SK-N-SH (cell line): ENCODE results near the gene JMJD1C. TPM values are rescaled to one million over a fixed set of nuclear protein-coding genes. Genes with fewer than 3 reads are reported as not detected.

Experiments used
- CTCF ChIA-PET: fragments of 300-600, 350-600 bp; formaldehyde crosslinking; extraction: SDS; loops from one replicate; lab custom pipeline; 2021; lab: Yijun Ruan, JAX
- POLR2A ChIA-PET: fragments of 350-600 bp; sonication (Branson Sonifier 250); formaldehyde crosslinking; extraction: SDS; loops from one replicate; lab custom pipeline; 2020; ENCODE audit warnings: antibody characterized with exemption, inconsistent platforms; lab: Yijun Ruan, JAX
- DNase-seq: peaks from one replicate; pipeline ENCODE4 v3.0.0; 2012
- H2AFZ ChIP-seq: fragments of 200-600 bp; sonication (generic); 2 replicates; pipeline ENCODE4 v1.8.1; 2016; ENCODE audit warnings: antibody characterized with exemption, mild to moderate bottlenecking, low read depth
- H3F3A ChIP-seq: fragments of 200-600 bp; sonication (generic); replicated peaks from 2 replicates; pipeline ENCODE3; 2016; ENCODE audit warnings: antibody characterized with exemption, mild to moderate bottlenecking; ENCODE audit not compliant: insufficient read depth
- H3K27ac ChIP-seq, 2 experiments: fragments of 200-500 bp in 1 of 2; fragments of 200-600 bp in 1 of 2; sonication (Bioruptor generic) in 1 of 2; sonication (generic), shearing (Covaris generic) in 1 of 2; 2 replicates each; pipeline versions ENCODE4 v1.5.1 to v1.6.1; 2014 to 2016; ENCODE audit warnings: low read depth in 2 of 2, inconsistent platforms in 1 of 2, low read length in 1 of 2, mild to moderate bottlenecking in 1 of 2, mixed read lengths in 1 of 2
- H3K27me3 ChIP-seq: fragments of 200-600 bp; sonication (generic), shearing (Covaris generic); 2 replicates; pipeline ENCODE4 v1.6.1; 2016; ENCODE audit warnings: mixed run types; ENCODE audit not compliant: insufficient read depth
- H3K36me3 ChIP-seq, 2 experiments: fragments of 200-500 bp in 1 of 2; fragments of 200-600 bp in 1 of 2; sonication (Bioruptor generic) in 1 of 2; sonication (generic) in 1 of 2; replicated peaks in 1 of 2; 2 replicates each; pipeline versions ENCODE3 to v1.5.1; 2014 to 2016; ENCODE audit warnings: low read length in 1 of 2, mild to moderate bottlenecking in 1 of 2; ENCODE audit not compliant: insufficient read depth in 2 of 2, control insufficient read depth in 1 of 2
- H3K4me1 ChIP-seq, 2 experiments: fragments of 200-500 bp in 1 of 2; fragments of 200-600 bp in 1 of 2; sonication (Bioruptor generic) in 1 of 2; sonication (generic), shearing (Covaris generic) in 1 of 2; 2 replicates each; pipeline versions ENCODE4 v1.5.1 to v1.6.1; 2014 to 2016; ENCODE audit warnings: low read depth in 1 of 2, low read length in 1 of 2, mixed run types in 1 of 2; ENCODE audit not compliant: insufficient read depth in 2 of 2, control insufficient read depth in 1 of 2
- H3K4me2 ChIP-seq: fragments of 200-600 bp; sonication (generic), shearing (Covaris generic); 2 replicates; pipeline ENCODE4 v1.6.1; 2017; ENCODE audit warnings: mixed run types
- H3K4me3 ChIP-seq, 2 experiments: fragments of 200-500 bp in 1 of 2; fragments of 200-600 bp in 1 of 2; sonication (Bioruptor generic) in 1 of 2; sonication (generic), shearing (Covaris generic) in 1 of 2; 2 replicates each; pipeline versions ENCODE4 v1.5.1 to v1.8.1; 2014 to 2016; ENCODE audit warnings: low read depth in 2 of 2, inconsistent platforms in 1 of 2, low read length in 1 of 2, mild to moderate bottlenecking in 1 of 2, mixed read lengths in 1 of 2, moderate library complexity in 1 of 2
- H3K79me2 ChIP-seq: fragments of 200-600 bp; sonication (generic); 2 replicates; pipeline ENCODE4 v1.8.1; 2017; ENCODE audit warnings: mild to moderate bottlenecking; ENCODE audit not compliant: insufficient read depth
- H3K9ac ChIP-seq: fragments of 200-600 bp; sonication (generic); 2 replicates; pipeline ENCODE4 v1.6.1; 2017; ENCODE audit warnings: mixed run types
- H3K9me2 ChIP-seq: fragments of 200-600 bp; sonication (generic); 2 replicates; pipeline ENCODE4 v1.6.1; 2017; ENCODE audit warnings: mixed run types
- H3K9me3 ChIP-seq: fragments of 200-600 bp; sonication (generic); 2 replicates; pipeline ENCODE4 v1.6.1; 2017; ENCODE audit warnings: mixed run types, mild to moderate bottlenecking, moderate library complexity
- H4K20me1 ChIP-seq: fragments of 200-600 bp; sonication (generic); 2 replicates; pipeline ENCODE4 v1.6.1; 2017; ENCODE audit warnings: mild to moderate bottlenecking, mixed run types; ENCODE audit not compliant: insufficient read depth
- CHD2 ChIP-seq: fragments of 150-350 bp; IDR thresholded peaks from 2 replicates; pipeline ENCODE4 v1.6.1; 2018; ENCODE audit warnings: low read length; ENCODE audit not compliant: partially characterized antibody
- CTCF ChIP-seq: fragments of 200-600 bp; sonication (generic); IDR thresholded peaks from 2 replicates; pipeline ENCODE4 v1.6.1; 2017; ENCODE audit warnings: antibody characterized with exemption, mild to moderate bottlenecking, moderate library complexity
- ELF1 ChIP-seq: IDR thresholded peaks from 2 replicates; pipeline ENCODE4 v1.4.0; 2012
- EP300 ChIP-seq, 2 experiments: IDR thresholded peaks; 2 replicates each; pipeline versions ENCODE4 v1.4.0 to v1.6.1; 2012; ENCODE audit warnings: borderline replicate concordance in 1 of 2, low read depth in 1 of 2, low read length in 1 of 2
- EZH2phosphoT487 ChIP-seq: fragments of 200-600 bp; sonication (generic); IDR thresholded peaks from 2 replicates; pipeline ENCODE4 v1.6.1; 2017; ENCODE audit warnings: low read depth, mixed run types, mild to moderate bottlenecking, antibody characterized with exemption, moderate library complexity, borderline replicate concordance
- FOSL2 ChIP-seq: IDR thresholded peaks from 2 replicates; pipeline ENCODE4 v1.4.0; 2012; ENCODE audit warnings: low read depth, mild to moderate bottlenecking, moderate library complexity, borderline replicate concordance
- FOXJ3 ChIP-seq: sonication (generic); formaldehyde crosslinking; IDR thresholded peaks from 2 replicates; pipeline ENCODE4 v1.5.1; 2020; ENCODE audit warnings: mild to moderate bottlenecking, missing genetic modification reagents
- FOXM1 ChIP-seq: IDR thresholded peaks from 2 replicates; pipeline ENCODE4 v1.4.0; 2012; ENCODE audit warnings: low read depth, mild to moderate bottlenecking
- GABPA ChIP-seq: IDR thresholded peaks from 2 replicates; pipeline ENCODE4 v1.4.0; 2012; ENCODE audit warnings: low read depth, mild to moderate bottlenecking
- GATA2 ChIP-seq: sonication (generic); formaldehyde crosslinking; IDR thresholded peaks from 2 replicates; pipeline ENCODE4 v1.5.0; 2020; ENCODE audit warnings: mild to moderate bottlenecking, missing genetic modification reagents
- POLR2AphosphoS5 ChIP-seq: IDR thresholded peaks from 2 replicates; pipeline ENCODE4 v1.6.1; 2012; ENCODE audit warnings: low read depth, low read length
- YY1 ChIP-seq: IDR thresholded peaks from 2 replicates; pipeline ENCODE4 v1.4.0; 2012; ENCODE audit warnings: low read depth, mild to moderate bottlenecking
- ZBTB33 ChIP-seq: IDR thresholded peaks from 2 replicates; pipeline ENCODE4 v1.4.0; 2012; ENCODE audit warnings: low read depth, borderline replicate concordance
- WGBS: methylation state at CpG from one replicate; pipeline ENCODE4 v1.1.6; 2017; ENCODE audit warnings: low lambda C conversion rate; 5-methylcytosine and 5-hydroxymethylcytosine counted together
- polyA plus RNA-seq, 3 experiments: library from polyadenylated mRNA; depleted of rRNA; stranded (reverse); fragments of >200 nt; gene quantifications; 2 replicates each; pipeline ENCODE4 v1.2.3, GENCODE V29; 2012
- TF ChIP-seq, protein P1 (sequence below): IDR thresholded peaks from 2 replicates; pipeline ENCODE4 v1.6.1; 2012; ENCODE audit warnings: mild to moderate bottlenecking, low read depth, low read length, moderate library complexity
- TF ChIP-seq, protein P2 (sequence below): fragments of 150-350 bp; IDR thresholded peaks from 2 replicates; pipeline ENCODE4 v1.6.1; 2016; ENCODE audit warnings: mild to moderate bottlenecking, low read depth, low read length

Gene JMJD1C
- polyA plus RNA-seq, 1 of the 3 experiments (the other 2 are of a cell fraction): 11.7 TPM

- WGBS: 94% methylated on average over 6 of the region's 6 CpGs
- DNase-seq: no peak
- Histone ChIP-seq H3K4me1 (no peaks in the 10 kb centered on the region), H4K20me1 (no peaks in the 10 kb centered on the region), H3K79me2 (peaks cover 71% of the 10 kb centered on the region), H3K9me3 (no peaks in the 10 kb centered on the region), H2AFZ (no peak overlapping the region), H3K4me2 (no peak overlapping the region), H3F3A (peaks cover 10% of the 10 kb centered on the region), H3K27ac (no peak overlapping the region), H3K9ac (no peak overlapping the region), H3K4me3 (no peak overlapping the region), H3K9me2 (no peaks in the 10 kb centered on the region), H3K27me3 (no peaks in the 10 kb centered on the region), H3K36me3 (peaks cover 0 to 4% of the 10 kb centered on the region in 2 experiments)
- TF ChIP-seq, protein P1, sequence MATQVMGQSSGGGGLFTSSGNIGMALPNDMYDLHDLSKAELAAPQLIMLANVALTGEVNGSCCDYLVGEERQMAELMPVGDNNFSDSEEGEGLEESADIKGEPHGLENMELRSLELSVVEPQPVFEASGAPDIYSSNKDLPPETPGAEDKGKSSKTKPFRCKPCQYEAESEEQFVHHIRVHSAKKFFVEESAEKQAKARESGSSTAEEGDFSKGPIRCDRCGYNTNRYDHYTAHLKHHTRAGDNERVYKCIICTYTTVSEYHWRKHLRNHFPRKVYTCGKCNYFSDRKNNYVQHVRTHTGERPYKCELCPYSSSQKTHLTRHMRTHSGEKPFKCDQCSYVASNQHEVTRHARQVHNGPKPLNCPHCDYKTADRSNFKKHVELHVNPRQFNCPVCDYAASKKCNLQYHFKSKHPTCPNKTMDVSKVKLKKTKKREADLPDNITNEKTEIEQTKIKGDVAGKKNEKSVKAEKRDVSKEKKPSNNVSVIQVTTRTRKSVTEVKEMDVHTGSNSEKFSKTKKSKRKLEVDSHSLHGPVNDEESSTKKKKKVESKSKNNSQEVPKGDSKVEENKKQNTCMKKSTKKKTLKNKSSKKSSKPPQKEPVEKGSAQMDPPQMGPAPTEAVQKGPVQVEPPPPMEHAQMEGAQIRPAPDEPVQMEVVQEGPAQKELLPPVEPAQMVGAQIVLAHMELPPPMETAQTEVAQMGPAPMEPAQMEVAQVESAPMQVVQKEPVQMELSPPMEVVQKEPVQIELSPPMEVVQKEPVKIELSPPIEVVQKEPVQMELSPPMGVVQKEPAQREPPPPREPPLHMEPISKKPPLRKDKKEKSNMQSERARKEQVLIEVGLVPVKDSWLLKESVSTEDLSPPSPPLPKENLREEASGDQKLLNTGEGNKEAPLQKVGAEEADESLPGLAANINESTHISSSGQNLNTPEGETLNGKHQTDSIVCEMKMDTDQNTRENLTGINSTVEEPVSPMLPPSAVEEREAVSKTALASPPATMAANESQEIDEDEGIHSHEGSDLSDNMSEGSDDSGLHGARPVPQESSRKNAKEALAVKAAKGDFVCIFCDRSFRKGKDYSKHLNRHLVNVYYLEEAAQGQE: no peak
- TF ChIP-seq, protein P2, sequence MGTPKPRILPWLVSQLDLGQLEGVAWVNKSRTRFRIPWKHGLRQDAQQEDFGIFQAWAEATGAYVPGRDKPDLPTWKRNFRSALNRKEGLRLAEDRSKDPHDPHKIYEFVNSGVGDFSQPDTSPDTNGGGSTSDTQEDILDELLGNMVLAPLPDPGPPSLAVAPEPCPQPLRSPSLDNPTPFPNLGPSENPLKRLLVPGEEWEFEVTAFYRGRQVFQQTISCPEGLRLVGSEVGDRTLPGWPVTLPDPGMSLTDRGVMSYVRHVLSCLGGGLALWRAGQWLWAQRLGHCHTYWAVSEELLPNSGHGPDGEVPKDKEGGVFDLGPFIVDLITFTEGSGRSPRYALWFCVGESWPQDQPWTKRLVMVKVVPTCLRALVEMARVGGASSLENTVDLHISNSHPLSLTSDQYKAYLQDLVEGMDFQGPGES: no peak
- TF ChIP-seq YY1 (no peak), GABPA (no peak), CTCF (no peak), FOSL2 (no peak), POLR2AphosphoS5 (no peak), CHD2 (no peak), ELF1 (no peak), EP300 (IDR thresholded peaks at IDR 0.05; ENCODE audit: borderline replicate concordance in 1 of 2, low read depth in 1 of 2, low read length in 1 of 2) (no peak), ZBTB33 (no peak), FOXM1 (no peak), EZH2phosphoT487 (no peak), FOXJ3 (CRISPR knock-in tag) (no peak), GATA2 (CRISPR knock-in tag) (no peak)
- ChIA-PET POLR2A (no interaction called here), CTCF (no interaction called here)
Measured at GRCh38 chr10:63280386-63280785, 185.4 kb downstream of the JMJD1C start.
